GM19099 (cell line): ENCODE measurements around the gene FSIP1.

Experiments
- POLR2A ChIP-seq: IDR thresholded peaks from 3 replicates; pipeline ENCODE4 v1.6.1; 2011; ENCODE audit warnings: low read depth; ENCODE audit not compliant: insufficient read length; ENCODE audit errors: extremely low read depth

FSIP1 gene

DNA sequence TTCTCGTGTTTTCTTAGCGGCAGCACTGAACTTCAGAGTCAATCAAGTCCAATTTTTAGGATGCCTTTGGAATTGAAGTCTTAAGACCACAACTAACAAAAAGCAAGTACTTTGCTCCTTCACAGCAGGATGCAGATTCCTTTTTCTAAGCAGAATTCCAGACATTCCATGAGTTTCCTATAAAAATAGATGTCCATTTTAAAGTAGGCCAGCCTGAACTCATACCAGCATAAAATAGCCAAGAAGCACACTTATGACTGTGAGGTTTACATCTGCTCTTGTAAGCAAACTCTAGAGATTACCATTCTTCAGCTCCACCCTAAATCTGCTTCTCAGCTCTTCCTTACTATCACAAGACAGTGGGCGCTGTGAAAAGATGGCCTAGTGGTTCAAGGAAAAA, 116.0 kb downstream of the FSIP1 start:
- TF ChIP-seq POLR2A, result no peak

DNA sequence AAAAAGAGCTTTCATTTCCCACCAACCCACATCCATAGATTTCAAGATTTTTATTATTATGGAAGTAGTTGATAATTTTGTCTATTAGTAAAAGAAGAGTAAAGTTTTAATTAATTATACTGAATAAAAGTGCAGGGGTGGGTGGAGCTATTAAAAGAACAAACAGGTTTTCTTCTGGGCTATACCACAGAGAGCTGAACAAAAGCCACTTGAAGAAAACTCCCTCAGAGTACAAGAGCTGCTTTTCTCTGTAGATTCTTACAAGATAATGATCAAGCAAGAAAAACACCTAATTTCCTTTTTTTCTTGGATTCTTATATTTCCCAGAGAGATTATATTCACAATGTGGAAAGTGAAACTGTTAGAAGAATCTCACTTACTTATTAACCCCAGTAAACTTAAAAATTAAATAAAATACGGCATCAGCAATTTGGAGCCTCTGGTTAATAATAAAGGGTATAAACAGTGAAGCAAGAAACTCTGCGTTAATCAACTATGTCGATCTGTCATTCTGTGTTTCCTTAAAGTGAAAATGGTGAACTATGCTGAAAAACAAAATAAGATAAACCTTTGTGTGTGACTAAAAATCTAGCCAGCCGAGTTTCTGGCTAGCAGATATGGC, 116.9 kb downstream of the FSIP1 start:
- no peak for TF ChIP-seq POLR2A

DNA sequence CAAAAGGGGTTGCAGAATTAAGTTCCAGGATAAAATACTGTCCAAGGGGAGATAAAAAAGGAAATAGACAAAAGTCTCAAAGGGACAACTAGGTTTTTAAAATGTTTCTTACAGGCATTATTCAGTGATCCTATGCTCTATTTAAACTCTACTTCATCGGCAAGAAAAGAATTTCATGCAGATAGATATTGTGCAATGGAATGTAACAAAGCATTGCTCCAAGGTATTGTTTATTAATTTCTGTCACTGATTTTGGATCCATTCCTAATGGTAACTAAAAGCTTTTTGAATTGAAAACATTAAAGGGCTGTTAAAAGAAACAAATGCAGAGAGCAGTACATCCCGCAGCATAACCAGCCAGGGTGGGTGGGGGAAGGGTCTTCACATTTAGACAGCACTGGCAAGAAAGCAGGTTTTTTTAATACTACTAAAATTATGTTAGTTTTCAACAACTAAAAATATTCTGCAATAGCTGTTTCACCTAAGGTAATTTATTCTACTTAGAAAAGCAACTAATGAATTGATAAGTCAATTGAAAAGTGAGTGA, 118.9 kb downstream of the FSIP1 start:
- no peak for TF ChIP-seq POLR2A

DNA sequence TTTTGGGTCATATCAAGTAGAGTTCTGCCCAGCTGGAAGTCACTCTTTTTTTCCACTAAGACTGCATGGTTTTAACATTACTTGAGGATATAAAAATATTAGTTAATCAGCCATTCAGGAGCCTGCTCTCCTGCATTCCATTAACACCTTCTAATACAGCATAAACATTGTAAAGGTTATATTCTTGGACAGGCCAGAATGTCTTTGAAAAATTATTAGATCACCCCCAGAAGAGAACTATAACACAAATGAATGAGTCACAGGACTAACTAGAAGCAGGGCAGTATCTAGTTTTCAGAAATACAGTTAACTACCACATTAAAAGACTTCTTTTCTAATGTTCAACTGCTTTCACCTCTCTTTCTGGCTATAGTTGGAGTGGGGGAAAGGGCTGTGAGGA, 120.9 kb downstream of the FSIP1 start:
- TF ChIP-seq POLR2A, result no peak

DNA sequence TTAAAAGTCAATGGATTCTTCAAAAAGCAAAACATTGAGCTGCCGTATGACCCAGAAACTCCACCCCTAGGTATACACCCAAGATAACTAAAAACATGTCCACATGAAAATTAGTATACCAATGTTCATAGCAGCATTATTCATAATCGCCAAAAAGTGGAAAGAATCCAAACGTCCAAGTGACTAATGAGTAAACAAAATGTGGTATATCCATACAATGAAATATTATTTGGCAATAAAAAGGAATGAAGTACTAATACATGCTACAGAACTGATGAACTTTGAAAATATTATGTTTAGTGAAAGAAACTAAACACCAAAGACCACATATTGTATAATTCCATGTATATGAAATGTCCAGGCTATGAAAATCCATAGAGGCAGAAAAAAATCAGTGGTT, 123.9 kb downstream of the FSIP1 start:
- no peak for TF ChIP-seq POLR2A

DNA sequence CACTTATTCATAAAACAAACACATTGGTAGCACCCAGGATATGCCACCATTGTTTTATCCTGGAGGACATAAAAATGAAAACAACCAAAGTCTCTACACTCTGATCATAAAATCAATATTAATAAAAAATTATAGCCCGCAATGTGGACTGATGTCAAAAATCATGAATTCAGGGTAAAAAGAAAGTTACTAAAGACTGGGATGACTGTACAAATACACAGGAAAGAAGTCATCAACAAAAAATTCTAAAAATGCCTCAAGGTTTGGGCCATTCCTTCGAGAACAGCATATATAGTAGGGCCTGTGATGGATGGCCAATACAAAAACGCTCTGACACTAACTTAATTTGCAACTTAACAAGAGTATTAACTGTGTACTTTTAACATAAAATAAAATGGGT, 125.0 kb downstream of the FSIP1 start:
- TF ChIP-seq POLR2A, result no peak

DNA sequence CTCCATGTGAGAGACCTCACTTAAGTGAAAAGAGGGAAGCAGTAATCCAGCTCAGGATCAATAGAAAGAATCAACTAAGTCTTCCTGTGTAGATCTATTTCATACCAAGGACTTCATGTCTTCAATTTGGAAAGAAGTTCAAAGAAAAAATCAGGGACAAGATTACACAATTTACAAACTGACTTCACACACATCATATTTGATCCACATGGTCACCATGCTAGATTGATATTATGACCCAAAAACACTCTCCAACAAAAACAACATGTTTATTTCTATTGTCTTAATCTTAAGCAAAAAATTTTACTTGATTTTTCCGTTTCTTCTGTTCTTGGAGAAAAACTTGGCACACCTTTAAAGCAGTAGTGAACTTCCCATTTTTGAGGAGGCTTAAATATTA, 125.5 kb downstream of the FSIP1 start:
- TF ChIP-seq POLR2A, result no peak

DNA sequence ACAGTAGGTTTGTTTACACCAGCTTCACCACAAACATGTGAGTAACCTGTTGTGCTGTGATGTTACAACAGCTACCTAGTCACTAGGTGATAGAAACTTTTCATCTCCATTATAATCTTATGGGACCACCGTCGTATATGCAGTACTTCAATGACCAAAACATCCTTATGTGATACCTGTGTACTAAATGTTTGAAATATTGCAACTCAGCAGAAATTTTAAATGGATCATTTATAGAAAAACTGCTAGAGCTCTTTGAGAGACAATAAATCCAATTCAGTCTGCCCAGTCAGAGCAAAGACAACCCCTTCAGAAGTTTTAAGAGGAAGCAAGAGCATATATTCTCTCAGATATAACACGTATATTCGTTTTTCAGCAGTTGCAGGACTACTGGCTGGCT, 128.3 kb downstream of the FSIP1 start:
- TF ChIP-seq POLR2A, result no peak

DNA sequence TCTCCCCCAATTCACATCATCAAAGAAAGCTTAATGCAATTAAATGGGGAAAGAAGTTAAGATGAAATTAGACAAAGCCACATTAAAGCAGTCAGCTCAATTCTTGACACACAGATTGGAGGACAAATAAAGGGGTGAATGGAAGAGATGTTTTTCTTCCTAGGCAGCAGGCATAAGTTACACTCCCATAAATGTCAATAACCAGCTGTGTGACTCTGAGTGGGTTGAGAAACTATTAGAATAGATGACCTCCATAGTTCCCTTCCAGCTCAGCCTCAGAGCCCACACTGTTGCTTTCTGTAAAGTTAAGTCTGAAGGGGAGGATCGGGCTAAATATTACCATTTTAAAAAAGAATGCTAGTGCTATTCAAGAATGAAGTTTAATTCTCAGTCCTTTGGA, 130.8 kb downstream of the FSIP1 start:
- TF ChIP-seq POLR2A, result no peak

DNA sequence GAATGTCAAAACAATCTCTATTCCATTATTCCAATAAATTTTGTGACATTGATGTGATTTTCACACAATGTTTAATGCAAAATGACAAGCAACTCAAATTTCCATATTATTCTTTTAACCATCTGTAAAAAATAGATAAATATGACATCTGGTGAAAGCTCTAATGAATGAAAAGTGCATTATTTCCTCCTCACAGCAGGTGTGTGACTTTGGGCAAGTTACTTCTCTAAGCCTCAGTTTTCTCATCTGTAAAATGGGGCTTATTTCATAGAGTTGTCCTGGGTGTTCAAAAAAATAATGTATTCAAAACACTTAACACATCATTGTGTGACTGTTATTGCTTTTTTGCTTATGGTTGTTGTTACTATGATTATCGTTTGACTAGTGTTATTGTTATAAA, 131.3 kb downstream of the FSIP1 start:
- TF ChIP-seq POLR2A, result no peak

DNA sequence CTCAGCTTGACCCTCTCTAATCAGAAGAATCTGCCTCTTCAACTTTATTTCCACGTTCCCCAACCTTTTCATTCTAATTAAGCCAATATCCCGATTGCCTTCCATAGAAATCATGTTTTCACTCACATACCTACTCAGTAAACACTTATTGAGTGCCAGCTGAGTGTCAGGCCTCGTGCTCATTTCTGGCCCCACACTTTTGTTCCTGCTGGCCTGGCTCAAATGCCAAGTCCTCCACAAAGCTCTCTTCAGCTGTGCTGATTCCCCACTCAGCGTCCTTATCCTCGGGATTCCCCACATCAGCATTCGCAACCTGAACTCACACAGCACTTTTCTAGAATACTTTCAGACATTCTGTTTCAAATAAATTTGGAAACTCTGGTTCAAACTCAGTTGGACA, 132.9 kb downstream of the FSIP1 start:
- no peak for TF ChIP-seq POLR2A

DNA sequence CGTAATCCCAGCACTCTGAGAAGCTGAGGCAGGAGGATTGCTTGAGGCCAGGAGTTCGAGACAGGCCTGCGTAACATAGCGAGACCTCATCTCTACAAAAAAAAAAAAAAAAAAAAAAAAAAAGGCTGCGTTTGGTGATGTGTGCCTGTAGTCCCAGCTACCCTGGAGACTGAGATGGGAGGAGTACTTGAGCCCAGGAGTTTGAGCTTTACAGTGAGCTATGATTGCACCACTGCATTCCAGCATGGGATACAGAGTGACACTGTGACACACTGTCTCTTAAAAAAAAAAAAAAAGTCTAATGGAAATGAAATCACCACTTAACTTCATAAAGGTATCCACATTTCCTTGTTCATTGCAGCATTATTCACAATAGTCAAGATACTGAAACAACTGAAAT, 136.2 kb downstream of the FSIP1 start:
- no peak for TF ChIP-seq POLR2A

DNA sequence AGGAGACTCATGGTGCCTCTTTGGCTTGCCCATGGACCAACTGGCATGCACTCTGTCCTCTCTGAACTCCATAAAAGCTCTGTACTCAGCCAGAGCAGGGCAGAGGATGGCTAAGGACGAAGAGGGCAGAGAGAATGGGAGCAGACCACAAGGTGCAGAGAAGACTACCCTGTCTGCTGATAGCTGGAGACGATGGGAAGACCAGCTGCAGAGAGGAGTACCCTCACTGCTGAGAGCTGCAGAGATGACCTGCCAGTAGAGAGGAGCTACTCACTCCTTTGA, 136.7 kb downstream of the FSIP1 start:
- no peak for TF ChIP-seq POLR2A

DNA sequence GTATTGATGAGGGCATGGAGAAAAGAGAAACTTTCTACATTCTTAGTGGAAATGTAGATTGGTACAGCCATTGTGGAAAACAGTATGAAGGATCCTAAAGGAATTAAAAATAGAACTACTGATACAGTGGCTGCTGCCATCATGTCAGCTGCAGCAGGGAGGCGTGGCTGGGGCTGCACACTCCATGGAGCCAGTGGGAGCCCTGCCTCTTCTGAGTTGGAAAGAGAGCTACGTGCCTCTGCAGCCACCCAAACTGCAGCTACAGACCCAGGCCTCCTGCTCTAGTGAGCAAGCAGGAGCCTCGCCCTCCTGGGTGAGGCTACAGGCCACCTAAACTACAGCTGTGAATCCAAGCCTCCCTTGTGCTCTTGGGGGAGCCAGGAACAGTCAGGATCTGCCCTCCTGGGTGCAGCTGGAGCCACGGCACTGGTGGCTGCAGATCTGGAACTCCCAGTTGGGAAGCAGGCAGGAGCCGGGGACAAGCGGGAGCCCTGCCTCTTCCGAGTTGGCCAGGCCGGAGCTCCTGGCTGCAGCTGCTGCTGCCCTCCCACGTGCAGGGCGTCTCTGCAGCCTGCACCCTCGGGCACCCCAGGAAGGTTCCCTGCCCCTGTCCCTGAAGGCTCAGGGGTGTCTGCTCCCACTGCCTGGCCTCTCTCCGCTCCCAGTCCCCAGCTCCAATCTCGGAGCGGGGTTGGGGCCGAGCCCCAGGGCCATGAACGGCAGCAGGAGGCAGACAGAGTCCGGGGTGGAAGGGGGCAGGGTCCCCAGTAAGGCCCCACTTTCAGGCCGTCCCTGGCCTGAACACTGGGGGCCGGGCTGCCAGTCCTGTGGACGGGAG, 137.3 kb downstream of the FSIP1 start:
- TF ChIP-seq POLR2A, result no peak

DNA sequence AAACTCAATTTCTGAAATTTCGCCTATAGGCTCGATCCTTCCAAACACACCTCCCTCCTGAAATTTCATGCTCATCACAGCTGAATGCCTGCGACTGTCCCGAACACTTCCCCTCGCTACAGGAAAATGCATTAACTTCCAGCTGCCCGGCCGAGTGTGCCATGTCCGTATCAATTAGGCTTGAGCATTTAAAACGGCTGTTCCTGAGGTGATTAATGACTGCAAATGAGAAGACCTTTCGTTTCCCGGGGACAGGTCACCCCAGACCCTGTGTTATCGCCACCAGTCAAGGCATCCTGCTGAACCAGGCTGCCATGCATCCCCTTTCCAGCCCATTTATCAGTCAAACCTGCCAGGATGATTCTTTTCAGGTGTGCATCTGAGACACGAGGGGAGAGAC, 138.5 kb downstream of the FSIP1 start:
- TF ChIP-seq POLR2A, result no peak

DNA sequence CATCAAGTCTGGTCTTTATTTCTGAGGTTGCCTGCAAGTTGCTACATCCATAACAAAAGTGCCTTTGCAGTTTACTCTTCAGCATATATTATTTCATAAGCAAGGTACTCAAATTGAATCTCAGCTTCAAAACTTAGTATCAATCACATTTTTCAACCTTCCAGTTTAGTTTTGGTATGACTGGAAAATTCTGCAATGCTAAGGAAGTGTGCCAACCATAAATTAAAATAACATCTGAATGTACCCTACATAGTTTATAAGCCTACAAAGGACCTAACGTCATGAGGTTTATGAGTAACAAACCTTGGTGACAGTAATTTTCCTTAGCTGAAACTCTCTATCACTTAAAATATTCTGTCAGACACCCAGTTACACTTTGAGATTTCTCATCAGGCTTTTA, 138.9 kb downstream of the FSIP1 start:
- TF ChIP-seq POLR2A, result no peak
